SK-N-SH (cell line): ENCODE measurements around the gene BOC. TPM values are rescaled to one million over a fixed set of nuclear protein-coding genes. Genes with fewer than 3 reads are reported as not detected.

Source experiments
- CTCF ChIA-PET: fragments of 300-600, 350-600 bp; formaldehyde crosslinking; extraction: SDS; loops from one replicate; lab custom pipeline; 2021; lab: Yijun Ruan, JAX
- POLR2A ChIA-PET: fragments of 350-600 bp; sonication (Branson Sonifier 250); formaldehyde crosslinking; extraction: SDS; loops from one replicate; lab custom pipeline; 2020; ENCODE audit warnings: antibody characterized with exemption, inconsistent platforms; lab: Yijun Ruan, JAX
- DNase-seq: peaks from one replicate; pipeline ENCODE4 v3.0.0; 2012
- H2AFZ ChIP-seq: fragments of 200-600 bp; sonication (generic); 2 replicates; pipeline ENCODE4 v1.8.1; 2016; ENCODE audit warnings: antibody characterized with exemption, mild to moderate bottlenecking, low read depth
- H3F3A ChIP-seq: fragments of 200-600 bp; sonication (generic); replicated peaks from 2 replicates; pipeline ENCODE3; 2016; ENCODE audit warnings: antibody characterized with exemption, mild to moderate bottlenecking; ENCODE audit not compliant: insufficient read depth
- H3K27ac ChIP-seq, 2 experiments: fragments of 200-500 bp in 1 of 2; fragments of 200-600 bp in 1 of 2; sonication (Bioruptor generic) in 1 of 2; sonication (generic), shearing (Covaris generic) in 1 of 2; 2 replicates each; pipeline versions ENCODE4 v1.5.1 to v1.6.1; 2014 to 2016; ENCODE audit warnings: low read depth in 2 of 2, inconsistent platforms in 1 of 2, low read length in 1 of 2, mild to moderate bottlenecking in 1 of 2, mixed read lengths in 1 of 2
- H3K27me3 ChIP-seq: fragments of 200-600 bp; sonication (generic), shearing (Covaris generic); 2 replicates; pipeline ENCODE4 v1.6.1; 2016; ENCODE audit warnings: mixed run types; ENCODE audit not compliant: insufficient read depth
- H3K36me3 ChIP-seq, 2 experiments: fragments of 200-500 bp in 1 of 2; fragments of 200-600 bp in 1 of 2; sonication (Bioruptor generic) in 1 of 2; sonication (generic) in 1 of 2; replicated peaks in 1 of 2; 2 replicates each; pipeline versions ENCODE3 to v1.5.1; 2014 to 2016; ENCODE audit warnings: low read length in 1 of 2, mild to moderate bottlenecking in 1 of 2; ENCODE audit not compliant: insufficient read depth in 2 of 2, control insufficient read depth in 1 of 2
- H3K4me1 ChIP-seq, 2 experiments: fragments of 200-500 bp in 1 of 2; fragments of 200-600 bp in 1 of 2; sonication (Bioruptor generic) in 1 of 2; sonication (generic), shearing (Covaris generic) in 1 of 2; 2 replicates each; pipeline versions ENCODE4 v1.5.1 to v1.6.1; 2014 to 2016; ENCODE audit warnings: low read depth in 1 of 2, low read length in 1 of 2, mixed run types in 1 of 2; ENCODE audit not compliant: insufficient read depth in 2 of 2, control insufficient read depth in 1 of 2
- H3K4me2 ChIP-seq: fragments of 200-600 bp; sonication (generic), shearing (Covaris generic); 2 replicates; pipeline ENCODE4 v1.6.1; 2017; ENCODE audit warnings: mixed run types
- H3K4me3 ChIP-seq, 2 experiments: fragments of 200-500 bp in 1 of 2; fragments of 200-600 bp in 1 of 2; sonication (Bioruptor generic) in 1 of 2; sonication (generic), shearing (Covaris generic) in 1 of 2; 2 replicates each; pipeline versions ENCODE4 v1.5.1 to v1.8.1; 2014 to 2016; ENCODE audit warnings: low read depth in 2 of 2, inconsistent platforms in 1 of 2, low read length in 1 of 2, mild to moderate bottlenecking in 1 of 2, mixed read lengths in 1 of 2, moderate library complexity in 1 of 2
- H3K79me2 ChIP-seq: fragments of 200-600 bp; sonication (generic); 2 replicates; pipeline ENCODE4 v1.8.1; 2017; ENCODE audit warnings: mild to moderate bottlenecking; ENCODE audit not compliant: insufficient read depth
- H3K9ac ChIP-seq: fragments of 200-600 bp; sonication (generic); 2 replicates; pipeline ENCODE4 v1.6.1; 2017; ENCODE audit warnings: mixed run types
- H3K9me2 ChIP-seq: fragments of 200-600 bp; sonication (generic); 2 replicates; pipeline ENCODE4 v1.6.1; 2017; ENCODE audit warnings: mixed run types
- H3K9me3 ChIP-seq: fragments of 200-600 bp; sonication (generic); 2 replicates; pipeline ENCODE4 v1.6.1; 2017; ENCODE audit warnings: mixed run types, mild to moderate bottlenecking, moderate library complexity
- H4K20me1 ChIP-seq: fragments of 200-600 bp; sonication (generic); 2 replicates; pipeline ENCODE4 v1.6.1; 2017; ENCODE audit warnings: mild to moderate bottlenecking, mixed run types; ENCODE audit not compliant: insufficient read depth
- ELF1 ChIP-seq: IDR thresholded peaks from 2 replicates; pipeline ENCODE4 v1.4.0; 2012
- EP300 ChIP-seq, 2 experiments: IDR thresholded peaks; 2 replicates each; pipeline versions ENCODE4 v1.4.0 to v1.6.1; 2012; ENCODE audit warnings: borderline replicate concordance in 1 of 2, low read depth in 1 of 2, low read length in 1 of 2
- GABPA ChIP-seq: IDR thresholded peaks from 2 replicates; pipeline ENCODE4 v1.4.0; 2012; ENCODE audit warnings: low read depth, mild to moderate bottlenecking
- GATA2 ChIP-seq: sonication (generic); formaldehyde crosslinking; IDR thresholded peaks from 2 replicates; pipeline ENCODE4 v1.5.0; 2020; ENCODE audit warnings: mild to moderate bottlenecking, missing genetic modification reagents
- JUND ChIP-seq: IDR thresholded peaks from 2 replicates; pipeline ENCODE4 v1.4.0; 2012
- NFIC ChIP-seq: IDR thresholded peaks from 2 replicates; pipeline ENCODE4 v1.4.0; 2012; ENCODE audit warnings: borderline replicate concordance
- NRF1 ChIP-seq: IDR thresholded peaks from 2 replicates; pipeline ENCODE4 v1.6.1; 2012; ENCODE audit warnings: low read depth, mild to moderate bottlenecking, low read length
- RCOR1 ChIP-seq: fragments of 150-350 bp; IDR thresholded peaks from 2 replicates; pipeline ENCODE4 v1.6.1; 2017; ENCODE audit warnings: antibody characterized with exemption, low read length
- RFX5 ChIP-seq: IDR thresholded peaks from 2 replicates; pipeline ENCODE4 v1.6.1; 2012; ENCODE audit warnings: mild to moderate bottlenecking, improper control_type of control experiment, low read length
- RXRA ChIP-seq: IDR thresholded peaks from 2 replicates; pipeline ENCODE4 v1.4.0; 2012; ENCODE audit warnings: low read depth, mild to moderate bottlenecking, borderline replicate concordance
- SIN3A ChIP-seq: IDR thresholded peaks from 2 replicates; pipeline ENCODE4 v1.6.1; 2012; ENCODE audit warnings: low read depth, mild to moderate bottlenecking, low read length, moderate library complexity, borderline replicate concordance
- WGBS: methylation state at CpG from one replicate; pipeline ENCODE4 v1.1.6; 2017; ENCODE audit warnings: low lambda C conversion rate; 5-methylcytosine and 5-hydroxymethylcytosine counted together
- polyA plus RNA-seq, 3 experiments: library from polyadenylated mRNA; depleted of rRNA; stranded (reverse); fragments of >200 nt; gene quantifications; 2 replicates each; pipeline ENCODE4 v1.2.3, GENCODE V29; 2012
- TF ChIP-seq, protein P1 (sequence below): fragments of 150-350 bp; IDR thresholded peaks from 2 replicates; pipeline ENCODE4 v1.6.1; 2016; ENCODE audit warnings: mild to moderate bottlenecking, low read depth, low read length
- TF ChIP-seq, protein P2 (sequence below): IDR thresholded peaks from 2 replicates; pipeline ENCODE4; 2012
- TF ChIP-seq, protein P3 (sequence below): IDR thresholded peaks from 2 replicates; pipeline ENCODE4 v1.6.1; 2012; ENCODE audit warnings: mild to moderate bottlenecking, low read depth, low read length, moderate library complexity

The BOC gene
- polyA plus RNA-seq, 1 of the 3 experiments (the other 2 are of a cell fraction) = 6.6 TPM

DNA sequence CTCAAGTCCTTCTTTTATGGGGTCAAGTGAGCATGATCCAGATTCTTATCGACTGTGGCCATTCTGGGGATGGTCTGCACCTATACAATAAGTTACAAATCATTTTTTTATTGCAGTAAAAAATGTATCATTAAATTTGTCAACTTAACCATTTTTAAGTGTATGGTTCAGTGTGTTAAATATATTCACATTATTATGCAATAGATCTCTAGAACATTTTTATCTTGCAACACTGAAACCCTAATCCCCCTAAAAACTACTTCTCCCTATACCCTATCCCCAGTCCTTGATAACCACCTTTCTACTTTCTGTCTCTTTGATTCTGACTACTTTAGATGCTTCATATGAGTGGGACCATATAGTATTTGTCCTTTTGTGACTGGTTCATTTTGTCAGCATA, 10.4 kb upstream of the BOC start:
- H3K79me2 ChIP-seq = no peaks in the 10 kb centered on the region
- no peaks in the 10 kb centered on the region for H4K20me1 ChIP-seq
- H2AFZ ChIP-seq = no peak overlapping the region
- H3K9me2 ChIP-seq = no peaks in the 10 kb centered on the region; the same call in 1 of the 2 replicates
- H3K27me3 ChIP-seq = no peaks in the 10 kb centered on the region
- H3K36me3 ChIP-seq = no peaks in the 10 kb centered on the region
- peaks cover 9% of the 10 kb centered on the region; the same call in 1 of the 2 replicates for H3K9me3 ChIP-seq
- peaks cover 0 to 2% of the 10 kb centered on the region in 2 experiments; a peak in 1 of 4 replicates for H3K4me1 ChIP-seq
- POLR2A ChIA-PET = no interaction called here
- TF ChIP-seq JUND (no peak), ELF1 (no peak), NRF1 (no peak), GATA2 (CRISPR knock-in tag) (no peak), RCOR1 (no peak), SIN3A (no peak), EP300 (IDR thresholded peaks at IDR 0.05; ENCODE audit: borderline replicate concordance in 1 of 2, low read depth in 1 of 2, low read length in 1 of 2) (no peak), RXRA (no peak), NFIC (no peak), GABPA (no peak), RFX5 (no peak)
- TF ChIP-seq, protein P1, sequence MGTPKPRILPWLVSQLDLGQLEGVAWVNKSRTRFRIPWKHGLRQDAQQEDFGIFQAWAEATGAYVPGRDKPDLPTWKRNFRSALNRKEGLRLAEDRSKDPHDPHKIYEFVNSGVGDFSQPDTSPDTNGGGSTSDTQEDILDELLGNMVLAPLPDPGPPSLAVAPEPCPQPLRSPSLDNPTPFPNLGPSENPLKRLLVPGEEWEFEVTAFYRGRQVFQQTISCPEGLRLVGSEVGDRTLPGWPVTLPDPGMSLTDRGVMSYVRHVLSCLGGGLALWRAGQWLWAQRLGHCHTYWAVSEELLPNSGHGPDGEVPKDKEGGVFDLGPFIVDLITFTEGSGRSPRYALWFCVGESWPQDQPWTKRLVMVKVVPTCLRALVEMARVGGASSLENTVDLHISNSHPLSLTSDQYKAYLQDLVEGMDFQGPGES = no peak
- TF ChIP-seq, protein P2, sequence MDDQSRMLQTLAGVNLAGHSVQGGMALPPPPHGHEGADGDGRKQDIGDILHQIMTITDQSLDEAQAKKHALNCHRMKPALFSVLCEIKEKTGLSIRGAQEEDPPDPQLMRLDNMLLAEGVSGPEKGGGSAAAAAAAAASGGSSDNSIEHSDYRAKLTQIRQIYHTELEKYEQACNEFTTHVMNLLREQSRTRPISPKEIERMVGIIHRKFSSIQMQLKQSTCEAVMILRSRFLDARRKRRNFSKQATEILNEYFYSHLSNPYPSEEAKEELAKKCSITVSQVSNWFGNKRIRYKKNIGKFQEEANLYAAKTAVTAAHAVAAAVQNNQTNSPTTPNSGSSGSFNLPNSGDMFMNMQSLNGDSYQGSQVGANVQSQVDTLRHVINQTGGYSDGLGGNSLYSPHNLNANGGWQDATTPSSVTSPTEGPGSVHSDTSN = no peak
- TF ChIP-seq, protein P3, sequence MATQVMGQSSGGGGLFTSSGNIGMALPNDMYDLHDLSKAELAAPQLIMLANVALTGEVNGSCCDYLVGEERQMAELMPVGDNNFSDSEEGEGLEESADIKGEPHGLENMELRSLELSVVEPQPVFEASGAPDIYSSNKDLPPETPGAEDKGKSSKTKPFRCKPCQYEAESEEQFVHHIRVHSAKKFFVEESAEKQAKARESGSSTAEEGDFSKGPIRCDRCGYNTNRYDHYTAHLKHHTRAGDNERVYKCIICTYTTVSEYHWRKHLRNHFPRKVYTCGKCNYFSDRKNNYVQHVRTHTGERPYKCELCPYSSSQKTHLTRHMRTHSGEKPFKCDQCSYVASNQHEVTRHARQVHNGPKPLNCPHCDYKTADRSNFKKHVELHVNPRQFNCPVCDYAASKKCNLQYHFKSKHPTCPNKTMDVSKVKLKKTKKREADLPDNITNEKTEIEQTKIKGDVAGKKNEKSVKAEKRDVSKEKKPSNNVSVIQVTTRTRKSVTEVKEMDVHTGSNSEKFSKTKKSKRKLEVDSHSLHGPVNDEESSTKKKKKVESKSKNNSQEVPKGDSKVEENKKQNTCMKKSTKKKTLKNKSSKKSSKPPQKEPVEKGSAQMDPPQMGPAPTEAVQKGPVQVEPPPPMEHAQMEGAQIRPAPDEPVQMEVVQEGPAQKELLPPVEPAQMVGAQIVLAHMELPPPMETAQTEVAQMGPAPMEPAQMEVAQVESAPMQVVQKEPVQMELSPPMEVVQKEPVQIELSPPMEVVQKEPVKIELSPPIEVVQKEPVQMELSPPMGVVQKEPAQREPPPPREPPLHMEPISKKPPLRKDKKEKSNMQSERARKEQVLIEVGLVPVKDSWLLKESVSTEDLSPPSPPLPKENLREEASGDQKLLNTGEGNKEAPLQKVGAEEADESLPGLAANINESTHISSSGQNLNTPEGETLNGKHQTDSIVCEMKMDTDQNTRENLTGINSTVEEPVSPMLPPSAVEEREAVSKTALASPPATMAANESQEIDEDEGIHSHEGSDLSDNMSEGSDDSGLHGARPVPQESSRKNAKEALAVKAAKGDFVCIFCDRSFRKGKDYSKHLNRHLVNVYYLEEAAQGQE = no peak
- TF ChIP-seq, all 33 proteins: peak for 0
- no peaks in the 10 kb centered on the region for H3F3A ChIP-seq
- H3K4me3 ChIP-seq = no peak overlapping the region
- CTCF ChIA-PET = no interaction called here
- H3K27ac ChIP-seq = no peak overlapping the region
- H3K9ac ChIP-seq = no peak overlapping the region
- no peak for DNase-seq
- 11% methylated on average over 1 of the region's 1 CpG for WGBS
- H3K4me2 ChIP-seq = no peak overlapping the region
